ENCODE measurements around the gene PTPRH.

The PTPRH gene

GRCh38 chr19:55231391-55232285 is 22.3 kb upstream of the PTPRH start:
- TF ChIP-seq, protein P1, sequence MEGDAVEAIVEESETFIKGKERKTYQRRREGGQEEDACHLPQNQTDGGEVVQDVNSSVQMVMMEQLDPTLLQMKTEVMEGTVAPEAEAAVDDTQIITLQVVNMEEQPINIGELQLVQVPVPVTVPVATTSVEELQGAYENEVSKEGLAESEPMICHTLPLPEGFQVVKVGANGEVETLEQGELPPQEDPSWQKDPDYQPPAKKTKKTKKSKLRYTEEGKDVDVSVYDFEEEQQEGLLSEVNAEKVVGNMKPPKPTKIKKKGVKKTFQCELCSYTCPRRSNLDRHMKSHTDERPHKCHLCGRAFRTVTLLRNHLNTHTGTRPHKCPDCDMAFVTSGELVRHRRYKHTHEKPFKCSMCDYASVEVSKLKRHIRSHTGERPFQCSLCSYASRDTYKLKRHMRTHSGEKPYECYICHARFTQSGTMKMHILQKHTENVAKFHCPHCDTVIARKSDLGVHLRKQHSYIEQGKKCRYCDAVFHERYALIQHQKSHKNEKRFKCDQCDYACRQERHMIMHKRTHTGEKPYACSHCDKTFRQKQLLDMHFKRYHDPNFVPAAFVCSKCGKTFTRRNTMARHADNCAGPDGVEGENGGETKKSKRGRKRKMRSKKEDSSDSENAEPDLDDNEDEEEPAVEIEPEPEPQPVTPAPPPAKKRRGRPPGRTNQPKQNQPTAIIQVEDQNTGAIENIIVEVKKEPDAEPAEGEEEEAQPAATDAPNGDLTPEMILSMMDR (IDR thresholded peaks at IDR 0.05; ENCODE audit: unreplicated experiment in 3 of 3) = no peak
- Mint-ChIP-seq H3K4me1 (no peaks in the 10 kb centered on the region), H3K9me3 (no peaks in the 10 kb centered on the region), H3K4me3 (no peak overlapping the region), H3K27ac (peak overlapping the region in 1 of 3 experiments; percentile 85), H3K27me3 (ENCODE audit: low read depth) (no peaks in the 10 kb centered on the region), H3K36me3 (ENCODE audit: low read depth) (peaks cover 39% of the 10 kb centered on the region)

DNA sequence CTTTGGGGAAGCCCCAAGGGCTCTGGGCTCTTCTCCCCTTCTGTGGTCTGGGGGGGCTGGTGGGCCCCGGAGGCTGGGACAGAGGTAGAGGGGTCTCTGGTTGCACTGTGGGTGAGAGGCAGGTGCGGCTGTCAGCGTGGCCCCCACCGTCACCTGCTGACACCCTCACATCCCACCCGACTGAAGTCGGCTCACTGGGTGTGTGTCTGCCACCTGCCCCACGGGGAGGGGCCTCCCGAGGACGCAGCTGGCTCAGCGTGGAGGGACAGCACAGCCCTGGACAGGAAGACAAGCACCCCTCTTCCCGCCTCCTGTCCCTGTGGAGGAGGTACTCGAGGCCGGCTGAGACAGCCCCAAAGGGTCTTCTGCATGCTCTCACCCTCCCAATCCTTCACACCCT is 21.5 kb upstream of the PTPRH start:
- Mint-ChIP-seq H3K36me3 (ENCODE audit: low read depth) (peaks cover 30% of the 10 kb centered on the region), H3K27me3 (ENCODE audit: low read depth) (no peaks in the 10 kb centered on the region), H3K4me3 (no peak overlapping the region), H3K27ac (no peak overlapping the region), H3K9me3 (no peaks in the 10 kb centered on the region), H3K4me1 (no peaks in the 10 kb centered on the region)
- TF ChIP-seq, protein P1 (IDR thresholded peaks at IDR 0.05; ENCODE audit: unreplicated experiment in 3 of 3) = no peak

GRCh38 chr19:55230329-55230728 is 21.0 kb upstream of the PTPRH start:
- H3K27ac Mint-ChIP-seq = no peak overlapping the region
- peaks cover 30% of the 10 kb centered on the region for H3K36me3 Mint-ChIP-seq (ENCODE audit: low read depth)

DNA sequence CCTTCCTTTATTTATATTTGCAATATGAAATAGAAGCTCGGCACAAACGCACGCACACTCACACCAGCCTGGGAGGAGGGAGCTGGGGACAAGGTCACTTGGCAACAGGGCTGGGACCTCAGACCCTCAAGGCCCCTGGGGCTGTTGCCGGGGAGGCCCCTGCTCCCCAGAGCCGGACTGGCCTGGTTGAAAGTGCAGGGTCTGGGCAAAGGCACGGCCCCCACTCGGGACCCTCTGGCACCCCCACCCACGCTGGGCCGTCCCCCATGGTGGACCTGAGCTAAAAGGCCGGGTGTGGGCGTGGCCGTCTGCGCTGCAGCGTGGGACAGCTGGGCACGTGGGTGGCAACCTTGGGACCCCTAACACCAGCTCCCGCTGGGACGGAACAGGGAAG is 20.5 kb upstream of the PTPRH start:
- Mint-ChIP-seq H3K27ac (no peak overlapping the region), H3K27me3 (ENCODE audit: low read depth) (no peaks in the 10 kb centered on the region), H3K4me1 (no peaks in the 10 kb centered on the region), H3K9me3 (no peaks in the 10 kb centered on the region), H3K36me3 (ENCODE audit: low read depth) (peaks cover 24% of the 10 kb centered on the region), H3K4me3 (no peak overlapping the region)
- TF ChIP-seq, protein P1 (IDR thresholded peaks at IDR 0.05; ENCODE audit: unreplicated experiment in 3 of 3) = no peak

More at GRCh38 chr19:55230329-55230728, 21.0 kb upstream of the PTPRH start:
- Mint-ChIP-seq H3K27me3 (ENCODE audit: low read depth) (no peaks in the 10 kb centered on the region), H3K4me3 (no peak overlapping the region), H3K4me1 (no peaks in the 10 kb centered on the region), H3K9me3 (no peaks in the 10 kb centered on the region)
- TF ChIP-seq, protein P1 (IDR thresholded peaks at IDR 0.05; ENCODE audit: unreplicated experiment in 3 of 3) = no peak

- TF ChIP-seq, protein P1 (IDR thresholded peaks at IDR 0.05; ENCODE audit: unreplicated experiment in 3 of 3) = no peak
- Mint-ChIP-seq H3K9me3 (no peaks in the 10 kb centered on the region), H3K4me1 (no peaks in the 10 kb centered on the region), H3K27me3 (ENCODE audit: low read depth) (no peaks in the 10 kb centered on the region), H3K36me3 (ENCODE audit: low read depth) (peaks cover 19% of the 10 kb centered on the region), H3K27ac (no peak overlapping the region), H3K4me3 (no peak overlapping the region)
These were observed 20.0 kb upstream of the PTPRH start for GRCh38 chr19:55229145-55229788.

Data from nephron (organoid).